ENCODE data around the gene GADD45G. TPM values are rescaled to one million over a fixed set of nuclear protein-coding genes. Genes with fewer than 3 reads are reported as not detected.

The GADD45G gene
- total RNA-seq, 2 donors from 2014 or later, result 30.3 to 54.2 TPM

- Histone ChIP-seq H3K27me3 (no peaks in the 10 kb centered on the region), H3K9me3 (no peaks in the 10 kb centered on the region), H3K4me1 (no peaks in the 10 kb centered on the region), H3K27ac (no peak overlapping the region), H3K36me3 (replicated peaks in 1 of 2; ENCODE audit: insufficient read depth in 1 of 2, low read depth in 2 of 2) (no peaks in the 10 kb centered on the region), H3K4me3 (no peak overlapping the region)
- ATAC-seq, result no peak
- DNase-seq, result no peak
- WGBS, 2 donors, result 70 to 73% methylated on average over 1 of the region's 1 CpG
- TF ChIP-seq POLR2A (IDR thresholded peaks at IDR 0.05), result no peak
- intact Hi-C loops (cut with DNase I), result no loop called here
These were observed 18.5 kb upstream of the GADD45G start for GRCh38 chr9:89586311-89586710.

DNA sequence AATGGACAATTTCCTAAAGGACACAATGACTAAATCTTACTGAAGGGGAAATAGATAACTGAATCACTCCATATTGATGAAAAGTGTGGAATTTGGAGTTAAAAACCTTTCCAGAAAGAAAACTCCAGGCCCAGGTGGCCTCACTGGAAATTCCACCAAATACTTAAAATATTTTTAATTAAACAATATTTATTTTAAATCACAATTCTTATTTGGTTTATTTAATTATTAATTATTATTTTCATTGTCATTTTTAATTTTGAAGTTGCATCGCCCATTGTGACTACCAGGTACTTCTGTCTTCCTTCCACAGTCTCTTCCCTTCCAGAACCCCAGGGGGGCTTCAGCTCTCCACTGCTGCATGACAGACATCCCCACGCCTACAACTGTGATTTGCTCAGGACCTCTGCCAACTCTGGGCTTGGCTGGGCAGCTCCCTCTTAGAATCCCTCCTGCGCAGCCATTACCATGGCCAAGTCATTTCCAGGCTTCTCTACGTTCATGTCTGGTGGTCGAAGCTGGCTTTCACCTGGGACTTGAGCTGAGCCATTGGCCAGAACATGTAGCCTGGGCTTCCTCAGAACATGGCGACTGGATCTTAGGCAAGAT is 16.4 kb upstream of the GADD45G start:
- H3K36me3 ChIP-seq (replicated peaks in 1 of 2; ENCODE audit: insufficient read depth in 1 of 2, low read depth in 2 of 2), result no peaks in the 10 kb centered on the region
- H3K4me3 ChIP-seq, result no peak overlapping the region
- TF ChIP-seq, protein P1, sequence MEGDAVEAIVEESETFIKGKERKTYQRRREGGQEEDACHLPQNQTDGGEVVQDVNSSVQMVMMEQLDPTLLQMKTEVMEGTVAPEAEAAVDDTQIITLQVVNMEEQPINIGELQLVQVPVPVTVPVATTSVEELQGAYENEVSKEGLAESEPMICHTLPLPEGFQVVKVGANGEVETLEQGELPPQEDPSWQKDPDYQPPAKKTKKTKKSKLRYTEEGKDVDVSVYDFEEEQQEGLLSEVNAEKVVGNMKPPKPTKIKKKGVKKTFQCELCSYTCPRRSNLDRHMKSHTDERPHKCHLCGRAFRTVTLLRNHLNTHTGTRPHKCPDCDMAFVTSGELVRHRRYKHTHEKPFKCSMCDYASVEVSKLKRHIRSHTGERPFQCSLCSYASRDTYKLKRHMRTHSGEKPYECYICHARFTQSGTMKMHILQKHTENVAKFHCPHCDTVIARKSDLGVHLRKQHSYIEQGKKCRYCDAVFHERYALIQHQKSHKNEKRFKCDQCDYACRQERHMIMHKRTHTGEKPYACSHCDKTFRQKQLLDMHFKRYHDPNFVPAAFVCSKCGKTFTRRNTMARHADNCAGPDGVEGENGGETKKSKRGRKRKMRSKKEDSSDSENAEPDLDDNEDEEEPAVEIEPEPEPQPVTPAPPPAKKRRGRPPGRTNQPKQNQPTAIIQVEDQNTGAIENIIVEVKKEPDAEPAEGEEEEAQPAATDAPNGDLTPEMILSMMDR (IDR thresholded peaks at IDR 0.05), result no peak
- no peak for TF ChIP-seq POLR2A (IDR thresholded peaks at IDR 0.05)
- no peaks in the 10 kb centered on the region for H3K4me1 ChIP-seq
- no peaks in the 10 kb centered on the region for H3K9me3 ChIP-seq
- no peaks in the 10 kb centered on the region for H3K27me3 ChIP-seq
- DNase-seq, result no peak
- ATAC-seq, result no peak
- 85 to 91% methylated on average over 6 of the region's 6 CpGs for WGBS, 2 donors
- intact Hi-C loops (cut with DNase I), result no loop called here
- no peak overlapping the region for H3K27ac ChIP-seq

DNA sequence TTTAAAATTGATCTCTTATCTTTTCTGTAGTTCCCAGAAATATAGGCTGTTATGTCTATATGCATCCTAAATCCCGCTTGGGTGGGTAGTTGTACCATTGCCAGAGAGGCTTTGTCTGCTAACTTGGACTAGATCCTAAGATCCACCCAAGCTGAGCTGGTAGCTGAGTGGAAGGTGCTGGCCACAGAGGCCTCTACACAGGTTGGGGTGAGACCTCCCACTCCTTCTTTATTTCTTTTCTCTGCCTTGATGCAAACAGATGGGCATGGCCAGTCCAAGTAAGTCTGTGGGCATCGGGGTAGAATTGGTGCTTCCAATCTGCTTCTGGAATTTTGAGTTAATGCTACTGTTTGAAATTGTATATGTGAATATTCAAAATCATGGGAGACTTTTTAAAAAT is 14.4 kb upstream of the GADD45G start:
- no peaks in the 10 kb centered on the region for H3K27me3 ChIP-seq
- no peak overlapping the region for H3K4me3 ChIP-seq
- H3K36me3 ChIP-seq (replicated peaks in 1 of 2; ENCODE audit: insufficient read depth in 1 of 2, low read depth in 2 of 2), result no peaks in the 10 kb centered on the region
- ATAC-seq, result no peak
- DNase-seq, result no peak
- intact Hi-C loops (cut with DNase I), result loop anchor here (10.0 kb wide), 2 partner anchors 324 to 1164 kb away; no protein-coding TSS in a partner anchor
- no peaks in the 10 kb centered on the region for H3K4me1 ChIP-seq
- no peaks in the 10 kb centered on the region for H3K9me3 ChIP-seq
- H3K27ac ChIP-seq, result no peak overlapping the region
- no peak for TF ChIP-seq POLR2A (IDR thresholded peaks at IDR 0.05)
- TF ChIP-seq, protein P1 (IDR thresholded peaks at IDR 0.05), result no peak
- 88 to 94% methylated on average over 2 of the region's 2 CpGs for WGBS, 2 donors

DNA sequence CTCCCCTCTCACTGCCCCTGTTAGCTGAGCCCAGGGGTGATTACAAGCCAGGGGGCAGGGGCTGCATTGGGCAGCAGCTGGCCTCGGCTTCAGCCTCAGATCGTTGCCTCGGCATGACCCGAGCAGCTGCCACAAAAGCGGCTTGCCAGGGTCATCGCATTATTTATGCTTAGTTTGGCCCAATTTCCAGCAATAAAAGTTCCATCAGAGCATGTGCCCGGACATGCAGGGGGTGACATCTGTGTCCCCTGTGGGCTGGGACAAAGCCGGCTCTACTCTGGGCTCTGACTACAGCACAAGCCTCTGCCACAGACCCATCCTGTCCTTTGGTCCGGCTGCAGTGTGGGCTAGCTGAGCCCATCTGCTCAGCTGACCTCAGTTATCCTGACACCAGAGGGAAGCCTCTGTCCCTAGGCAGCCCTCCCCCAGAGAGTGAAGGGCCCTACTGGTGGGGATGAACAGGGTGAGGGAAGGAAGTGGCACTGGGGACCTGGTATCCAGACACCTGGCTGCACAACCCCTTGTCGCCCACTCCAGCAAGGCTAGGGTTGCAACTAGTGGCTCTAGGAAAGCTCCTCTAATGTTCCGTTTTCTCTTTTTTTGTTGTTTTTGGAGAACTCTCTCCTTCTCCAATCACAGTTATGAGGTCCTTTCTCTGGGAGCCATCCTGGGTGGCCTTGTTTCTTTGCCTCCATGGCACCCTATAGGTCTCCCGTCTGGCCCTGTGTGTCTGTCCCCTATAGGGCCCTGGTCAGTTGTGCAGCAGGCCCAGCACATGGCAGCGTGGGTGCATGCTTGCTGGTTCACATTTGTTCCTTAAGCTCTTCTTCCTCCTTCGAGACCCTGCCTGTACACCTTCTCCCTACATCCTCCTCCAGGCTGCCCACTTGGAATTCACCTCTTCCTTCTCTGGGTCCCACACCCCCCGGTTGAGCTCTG is 13.3 kb upstream of the GADD45G start:
- no peak for TF ChIP-seq POLR2A (IDR thresholded peaks at IDR 0.05)
- TF ChIP-seq, protein P1 (IDR thresholded peaks at IDR 0.05), result no peak

DNA sequence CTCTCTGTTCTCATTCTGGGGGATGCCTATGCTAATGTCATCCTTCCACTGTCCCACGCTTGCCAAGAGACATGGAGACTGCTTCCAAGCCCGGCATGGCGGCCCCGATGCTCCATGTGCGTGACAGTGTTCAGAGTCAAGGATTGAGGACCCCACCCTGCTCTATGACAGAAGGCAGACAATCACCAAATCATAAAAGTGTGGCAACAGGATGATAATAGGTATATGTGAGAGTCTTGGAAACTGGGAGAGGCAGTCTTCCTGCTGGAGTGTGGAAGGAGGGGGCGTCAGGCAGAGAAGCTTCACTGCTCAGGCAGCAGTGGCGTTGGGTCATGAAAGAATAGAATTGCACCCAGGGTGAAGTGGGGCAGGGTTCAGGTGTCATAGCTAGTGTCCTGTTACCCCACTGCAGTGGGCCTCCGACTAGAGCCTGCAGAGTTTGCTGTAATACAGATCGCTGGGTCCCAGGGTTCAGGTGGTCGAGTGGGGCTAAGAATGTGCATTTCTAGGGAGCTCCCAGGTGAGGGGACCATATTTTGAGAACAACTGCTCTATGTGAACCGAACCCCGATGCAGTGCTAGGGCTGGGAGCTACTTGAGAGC is 12.5 kb upstream of the GADD45G start:
- intact Hi-C loops (cut with DNase I), result loop anchor here (10.0 kb wide), 2 partner anchors 322 to 1162 kb away; no protein-coding TSS in a partner anchor
- H3K36me3 ChIP-seq (replicated peaks in 1 of 2; ENCODE audit: insufficient read depth in 1 of 2, low read depth in 2 of 2), result no peaks in the 10 kb centered on the region
- no peak overlapping the region for H3K4me3 ChIP-seq
- WGBS, 2 donors, result 88 to 91% methylated on average over 11 to 12 of the region's 12 CpGs
- TF ChIP-seq, protein P1 (IDR thresholded peaks at IDR 0.05), result no peak
- no peak for TF ChIP-seq POLR2A (IDR thresholded peaks at IDR 0.05)
- H3K4me1 ChIP-seq, result no peaks in the 10 kb centered on the region
- ATAC-seq (no peak), DNase-seq (no peak)
- no peaks in the 10 kb centered on the region for H3K27me3 ChIP-seq
- H3K27ac ChIP-seq, result no peak overlapping the region
- H3K9me3 ChIP-seq, result no peaks in the 10 kb centered on the region

More for the DNA sequence above, 13.3 kb upstream of the GADD45G start:
- no peaks in the 10 kb centered on the region for H3K36me3 ChIP-seq (replicated peaks in 1 of 2; ENCODE audit: insufficient read depth in 1 of 2, low read depth in 2 of 2)
- H3K9me3 ChIP-seq, result no peaks in the 10 kb centered on the region
- H3K27ac ChIP-seq, result no peak overlapping the region
- ATAC-seq (no peak), DNase-seq (no peak)
- 80 to 82% methylated on average over 14 to 15 of the region's 15 CpGs for WGBS, 2 donors
- H3K4me3 ChIP-seq, result no peak overlapping the region
- intact Hi-C loops (cut with DNase I), result loop anchor here (10.0 kb wide), 2 partner anchors 323 to 1163 kb away; no protein-coding TSS in a partner anchor
- H3K4me1 ChIP-seq, result no peaks in the 10 kb centered on the region
- no peaks in the 10 kb centered on the region for H3K27me3 ChIP-seq

All from body of pancreas (tissue), 4 donors.